Natural killer cell treated with Interleukin-12 subunit alpha and Interleukin-12 subunit beta and Interleukin-15 and Interleukin-18, amount 100 ng/mL, for 72 hours (primary cell): Measurements from ENCODE around the gene PRKAG3. TPM values are rescaled to one million over a fixed set of nuclear protein-coding genes. Genes with fewer than 3 reads are reported as not detected.

Experiments
- total RNA-seq, 2 donors: library from RNA; stranded (reverse); gene quantifications; one replicate each; pipeline ENCODE4 v1.2.3, GENCODE V29; 2022

Gene PRKAG3
- total RNA-seq, 2 donors from 2014 or later: not detected

Other genes starting within 250 kb of the PRKAG3 start
- gene PLCD4, start 223.9 kb downstream of the PRKAG3 start, total RNA-seq: under 1 TPM in 1 of 2 donors, not detected in 1; 0.74 TPM
- 10 to 100 TPM; 51.1 to 86.6 TPM for gene ZNF142, start 172.2 kb downstream of the PRKAG3 start, total RNA-seq
- gene BCS1L, start 172.1 kb downstream of the PRKAG3 start, total RNA-seq: 10 to 100 TPM; 54.0 to 91.3 TPM
- gene RNF25, start 159.8 kb downstream of the PRKAG3 start, total RNA-seq: 10 to 100 TPM; 22.3 to 30.3 TPM
- gene STK36, start 159.7 kb downstream of the PRKAG3 start, total RNA-seq: 10 to 100 TPM; 13.5 to 37.4 TPM
- 10 to 100 TPM; 36.2 to 66.3 TPM for gene TTLL4, start 121.0 kb downstream of the PRKAG3 start, total RNA-seq
- gene CYP27A1, start 49.7 kb downstream of the PRKAG3 start, total RNA-seq: under 1 TPM in 1 of 2 donors, not detected in 1; 0.24 TPM
- gene WNT6, start 28.0 kb upstream of the PRKAG3 start, total RNA-seq: not detected
- not detected for gene WNT10A, start 49.0 kb upstream of the PRKAG3 start, total RNA-seq
- gene CDK5R2, start 127.9 kb upstream of the PRKAG3 start, total RNA-seq: not detected
- not detected for gene FEV, start 153.4 kb upstream of the PRKAG3 start, total RNA-seq
- gene CRYBA2, start 161.6 kb upstream of the PRKAG3 start, total RNA-seq: not detected
- not detected for gene CFAP65, start 209.7 kb upstream of the PRKAG3 start, total RNA-seq
- under 1 TPM in 1 of 2 donors, not detected in 1; 0.28 TPM for gene IHH, start 229.1 kb upstream of the PRKAG3 start, total RNA-seq